HepG2 (cell line): ENCODE results near the gene OS9. TPM values are rescaled to one million over a fixed set of nuclear protein-coding genes. Genes with fewer than 3 reads are reported as not detected.

Source experiments
- CCAR2 ChIP-seq: fragments of 200-400 bp; formaldehyde crosslinking; optimal IDR thresholded peaks from 2 replicates; pipeline ENCODE3; 2018; ENCODE audit warnings: low read depth, mild to moderate bottlenecking, low read length, moderate library complexity
- KLF15 ChIP-seq: sonication (generic); formaldehyde crosslinking; IDR thresholded peaks from 2 replicates; pipeline ENCODE4 v1.8.1; 2023; ENCODE audit warnings: borderline replicate concordance, mild to moderate bottlenecking, inconsistent platforms, missing genetic modification reagents, mixed read lengths
- KMT2B ChIP-seq: IDR thresholded peaks from 2 replicates; pipeline ENCODE4 v1.6.1; 2016; ENCODE audit warnings: missing genetic modification reagents, missing compliant biosample characterization
- NBN ChIP-seq: fragments of 450-650 bp; conservative IDR thresholded peaks from 2 replicates; pipeline ENCODE4 v1.6.1; 2017
- NCOR1 ChIP-seq: fragments of 200-600 bp; sonication (generic); IDR thresholded peaks from 2 replicates; pipeline ENCODE4 v1.7.0; 2017; ENCODE audit warnings: antibody characterized with exemption, low read length, borderline replicate concordance
- NFYB ChIP-seq: sonication (generic); formaldehyde crosslinking; IDR thresholded peaks from 2 replicates; pipeline ENCODE4 v1.4.0; 2020; ENCODE audit warnings: missing genetic modification reagents
- POLR2A ChIP-seq, 2 experiments: IDR thresholded peaks; 2 replicates each; pipeline ENCODE4 v1.6.1; 2011; ENCODE audit warnings: low read depth in 2 of 2, low read length in 2 of 2, mild to moderate bottlenecking in 1 of 2, moderate library complexity in 1 of 2; ENCODE audit not compliant: insufficient read depth in 1 of 2
- TAF1 ChIP-seq: sonication (generic); formaldehyde crosslinking; IDR thresholded peaks from 2 replicates; pipeline ENCODE4 v1.4.0; 2020; ENCODE audit warnings: missing genetic modification reagents
- ZNF205 ChIP-seq: IDR thresholded peaks from 2 replicates; pipeline ENCODE4 v1.6.1; 2018; ENCODE audit warnings: missing biosample characterization, missing genetic modification reagents
- ZNF207 ChIP-seq: fragments of 450-650 bp; IDR thresholded peaks from 2 replicates; pipeline ENCODE4 v1.6.1; 2016; ENCODE audit warnings: antibody characterized with exemption, borderline replicate concordance
- ZNF263 ChIP-seq: sonication (generic); formaldehyde crosslinking; IDR thresholded peaks from 2 replicates; pipeline ENCODE4 v1.4.0; 2020; ENCODE audit warnings: missing genetic modification reagents
- ZNF567 ChIP-seq: sonication (generic); formaldehyde crosslinking; IDR thresholded peaks from 2 replicates; pipeline ENCODE4 v1.8.1; 2023; ENCODE audit warnings: mild to moderate bottlenecking, missing genetic modification reagents, borderline replicate concordance
- polyA plus RNA-seq, 8 experiments: library from polyadenylated mRNA; depleted of rRNA in 3 of 8; stranded (reverse) in 7 of 8; unstranded in 1 of 8; fragments of >200 nt; fragmentation: Illumina TruSeq in 4 of 8; extraction: Trizol in 4 of 8; gene quantifications; 2 replicates each; pipeline versions ENCODE4 v1.2.1 to v1.2.3, GENCODE V29; 2011 to 2016; ENCODE audit warnings: low read depth in 4 of 8, missing spikeins in 1 of 8, mixed read lengths in 1 of 8; ENCODE audit not compliant: insufficient read depth in 1 of 8
- total RNA-seq, 5 experiments: library from RNA; depleted of rRNA; stranded (reverse); fragments of >200 nt; fragmentation: Illumina TruSeq; extraction: Trizol; gene quantifications; 2 replicates each; pipeline ENCODE4 v1.2.3, GENCODE V29; 2016; ENCODE audit warnings: low read depth in 1 of 5
- TF ChIP-seq, protein P1 (sequence below): sonication (generic); formaldehyde crosslinking; IDR thresholded peaks from 2 replicates; pipeline ENCODE4 v1.5.1; 2020; ENCODE audit warnings: mild to moderate bottlenecking, missing genetic modification reagents, borderline replicate concordance
- TF ChIP-seq, protein P2 (sequence below): sonication (generic); formaldehyde crosslinking; IDR thresholded peaks from 2 replicates; pipeline ENCODE4 v1.4.0; 2020; ENCODE audit warnings: missing genetic modification reagents, low read depth, mild to moderate bottlenecking, borderline replicate concordance
- TF ChIP-seq, protein P3 (sequence below): IDR thresholded peaks from 2 replicates; pipeline ENCODE4 v1.6.1; 2016
- TF ChIP-seq, protein P4 (sequence below): sonication (generic); formaldehyde crosslinking; IDR thresholded peaks from 2 replicates; pipeline ENCODE4 v1.4.0; 2020; ENCODE audit warnings: mild to moderate bottlenecking, missing genetic modification reagents
- TF ChIP-seq, protein P5 (sequence below): IDR thresholded peaks from 2 replicates; pipeline ENCODE4 v1.6.1; 2016; ENCODE audit warnings: missing compliant biosample characterization, missing genetic modification reagents, borderline replicate concordance
- TF ChIP-seq, protein P6 (sequence below): IDR thresholded peaks from 2 replicates; pipeline ENCODE4 v1.6.1; 2018; ENCODE audit warnings: missing genetic modification reagents, mild to moderate bottlenecking, missing compliant biosample characterization

OS9 gene
- total and polyA plus RNA-seq, 2 of the 13 experiments (the other 11 are each of a cell fraction or from before 2014, with no cell fraction given): 156 to 206 TPM

DNA sequence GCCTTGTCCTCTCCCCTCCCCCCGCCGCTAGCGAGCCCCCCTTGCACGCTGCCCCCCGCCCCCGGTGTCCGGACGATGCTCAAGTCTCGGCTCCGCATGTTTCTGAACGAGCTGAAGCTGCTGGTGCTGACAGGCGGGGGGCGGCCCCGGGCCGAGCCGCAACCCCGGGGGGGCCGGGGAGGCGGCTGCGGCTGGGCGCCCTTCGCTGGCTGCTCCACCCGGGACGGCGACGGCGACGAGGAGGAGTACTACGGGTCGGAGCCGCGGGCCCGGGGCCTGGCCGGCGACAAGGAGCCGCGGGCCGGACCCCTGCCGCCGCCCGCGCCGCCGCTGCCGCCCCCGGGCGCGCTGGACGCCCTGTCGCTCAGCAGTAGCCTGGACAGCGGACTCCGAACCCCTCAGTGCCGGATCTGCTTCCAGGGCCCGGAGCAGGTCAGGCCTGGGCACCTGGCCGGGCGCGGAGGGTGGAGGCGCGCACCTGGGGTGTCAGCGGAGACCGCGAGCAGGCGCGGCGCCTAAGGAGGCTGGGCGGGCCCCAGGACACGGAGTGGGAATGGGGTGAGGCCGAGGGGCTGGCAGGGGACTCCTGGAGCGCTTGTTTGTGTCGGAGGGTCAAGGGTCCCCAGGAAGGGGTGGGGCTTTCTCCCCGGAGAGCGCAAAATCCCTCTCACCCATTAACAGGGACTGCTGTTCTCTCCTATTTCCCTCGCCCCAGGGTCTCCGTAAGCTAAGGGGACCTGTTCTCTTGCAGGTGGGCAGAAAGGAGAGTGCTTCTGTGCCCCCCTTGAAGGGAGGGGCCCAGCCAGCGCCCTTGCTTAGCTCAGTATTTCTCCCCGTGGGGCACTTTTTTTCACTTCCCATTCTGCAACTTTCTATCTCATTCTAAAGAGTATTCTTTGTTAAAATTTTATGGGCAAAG lies 61.8 kb downstream of the OS9 start (continued):
- TF ChIP-seq, protein P1, sequence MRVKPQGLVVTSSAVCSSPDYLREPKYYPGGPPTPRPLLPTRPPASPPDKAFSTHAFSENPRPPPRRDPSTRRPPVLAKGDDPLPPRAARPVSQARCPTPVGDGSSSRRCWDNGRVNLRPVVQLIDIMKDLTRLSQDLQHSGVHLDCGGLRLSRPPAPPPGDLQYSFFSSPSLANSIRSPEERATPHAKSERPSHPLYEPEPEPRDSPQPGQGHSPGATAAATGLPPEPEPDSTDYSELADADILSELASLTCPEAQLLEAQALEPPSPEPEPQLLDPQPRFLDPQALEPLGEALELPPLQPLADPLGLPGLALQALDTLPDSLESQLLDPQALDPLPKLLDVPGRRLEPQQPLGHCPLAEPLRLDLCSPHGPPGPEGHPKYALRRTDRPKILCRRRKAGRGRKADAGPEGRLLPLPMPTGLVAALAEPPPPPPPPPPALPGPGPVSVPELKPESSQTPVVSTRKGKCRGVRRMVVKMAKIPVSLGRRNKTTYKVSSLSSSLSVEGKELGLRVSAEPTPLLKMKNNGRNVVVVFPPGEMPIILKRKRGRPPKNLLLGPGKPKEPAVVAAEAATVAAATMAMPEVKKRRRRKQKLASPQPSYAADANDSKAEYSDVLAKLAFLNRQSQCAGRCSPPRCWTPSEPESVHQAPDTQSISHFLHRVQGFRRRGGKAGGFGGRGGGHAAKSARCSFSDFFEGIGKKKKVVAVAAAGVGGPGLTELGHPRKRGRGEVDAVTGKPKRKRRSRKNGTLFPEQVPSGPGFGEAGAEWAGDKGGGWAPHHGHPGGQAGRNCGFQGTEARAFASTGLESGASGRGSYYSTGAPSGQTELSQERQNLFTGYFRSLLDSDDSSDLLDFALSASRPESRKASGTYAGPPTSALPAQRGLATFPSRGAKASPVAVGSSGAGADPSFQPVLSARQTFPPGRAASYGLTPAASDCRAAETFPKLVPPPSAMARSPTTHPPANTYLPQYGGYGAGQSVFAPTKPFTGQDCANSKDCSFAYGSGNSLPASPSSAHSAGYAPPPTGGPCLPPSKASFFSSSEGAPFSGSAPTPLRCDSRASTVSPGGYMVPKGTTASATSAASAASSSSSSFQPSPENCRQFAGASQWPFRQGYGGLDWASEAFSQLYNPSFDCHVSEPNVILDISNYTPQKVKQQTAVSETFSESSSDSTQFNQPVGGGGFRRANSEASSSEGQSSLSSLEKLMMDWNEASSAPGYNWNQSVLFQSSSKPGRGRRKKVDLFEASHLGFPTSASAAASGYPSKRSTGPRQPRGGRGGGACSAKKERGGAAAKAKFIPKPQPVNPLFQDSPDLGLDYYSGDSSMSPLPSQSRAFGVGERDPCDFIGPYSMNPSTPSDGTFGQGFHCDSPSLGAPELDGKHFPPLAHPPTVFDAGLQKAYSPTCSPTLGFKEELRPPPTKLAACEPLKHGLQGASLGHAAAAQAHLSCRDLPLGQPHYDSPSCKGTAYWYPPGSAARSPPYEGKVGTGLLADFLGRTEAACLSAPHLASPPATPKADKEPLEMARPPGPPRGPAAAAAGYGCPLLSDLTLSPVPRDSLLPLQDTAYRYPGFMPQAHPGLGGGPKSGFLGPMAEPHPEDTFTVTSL (CRISPR knock-in tag): no peak
- TF ChIP-seq TAF1 (CRISPR knock-in tag): peak; percentile 69; the same call in 1 of the 2 replicates
- TF ChIP-seq NCOR1: no peak
- TF ChIP-seq, protein P2, sequence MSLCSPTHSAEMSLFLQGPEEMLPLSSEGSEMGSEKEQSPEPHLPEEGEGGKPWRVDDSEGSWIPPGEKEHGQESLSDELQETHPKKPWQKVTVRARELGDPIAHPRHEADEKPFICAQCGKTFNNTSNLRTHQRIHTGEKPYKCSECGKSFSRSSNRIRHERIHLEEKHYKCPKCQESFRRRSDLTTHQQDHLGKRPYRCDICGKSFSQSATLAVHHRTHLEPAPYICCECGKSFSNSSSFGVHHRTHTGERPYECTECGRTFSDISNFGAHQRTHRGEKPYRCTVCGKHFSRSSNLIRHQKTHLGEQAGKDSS: 0 out of 2 replicates have a peak, but pooled peaks have one; percentile 33
- peak; percentile 70; the same call in 1 of the 2 replicates for TF ChIP-seq ZNF205 (CRISPR knock-in tag)
- TF ChIP-seq, protein P3, sequence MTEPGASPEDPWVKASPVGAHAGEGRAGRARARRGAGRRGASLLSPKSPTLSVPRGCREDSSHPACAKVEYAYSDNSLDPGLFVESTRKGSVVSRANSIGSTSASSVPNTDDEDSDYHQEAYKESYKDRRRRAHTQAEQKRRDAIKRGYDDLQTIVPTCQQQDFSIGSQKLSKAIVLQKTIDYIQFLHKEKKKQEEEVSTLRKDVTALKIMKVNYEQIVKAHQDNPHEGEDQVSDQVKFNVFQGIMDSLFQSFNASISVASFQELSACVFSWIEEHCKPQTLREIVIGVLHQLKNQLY (CRISPR knock-in tag): no peak
- TF ChIP-seq NBN: no peak
- TF ChIP-seq POLR2A (IDR thresholded peaks at IDR 0.05; ENCODE audit: insufficient read depth in 1 of 2, low read depth in 2 of 2, low read length in 2 of 2): peak in 1 of 2 experiments; percentile 84; a peak in 2 of 4 replicates
- TF ChIP-seq, protein P4, sequence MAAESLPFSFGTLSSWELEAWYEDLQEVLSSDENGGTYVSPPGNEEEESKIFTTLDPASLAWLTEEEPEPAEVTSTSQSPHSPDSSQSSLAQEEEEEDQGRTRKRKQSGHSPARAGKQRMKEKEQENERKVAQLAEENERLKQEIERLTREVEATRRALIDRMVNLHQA: no peak
- TF ChIP-seq, protein P5, sequence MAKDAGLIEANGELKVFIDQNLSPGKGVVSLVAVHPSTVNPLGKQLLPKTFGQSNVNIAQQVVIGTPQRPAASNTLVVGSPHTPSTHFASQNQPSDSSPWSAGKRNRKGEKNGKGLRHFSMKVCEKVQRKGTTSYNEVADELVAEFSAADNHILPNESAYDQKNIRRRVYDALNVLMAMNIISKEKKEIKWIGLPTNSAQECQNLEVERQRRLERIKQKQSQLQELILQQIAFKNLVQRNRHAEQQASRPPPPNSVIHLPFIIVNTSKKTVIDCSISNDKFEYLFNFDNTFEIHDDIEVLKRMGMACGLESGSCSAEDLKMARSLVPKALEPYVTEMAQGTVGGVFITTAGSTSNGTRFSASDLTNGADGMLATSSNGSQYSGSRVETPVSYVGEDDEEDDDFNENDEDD: no peak; the same call in 1 of the 2 replicates
- no peak for TF ChIP-seq CCAR2
- no peak for TF ChIP-seq ZNF567 (CRISPR knock-in tag)
- TF ChIP-seq NFYB (CRISPR knock-in tag): no peak
- TF ChIP-seq ZNF263 (CRISPR knock-in tag): no peak
- TF ChIP-seq KLF15 (CRISPR knock-in tag): no peak
- no peak for TF ChIP-seq ZNF207
- TF ChIP-seq, protein P6, sequence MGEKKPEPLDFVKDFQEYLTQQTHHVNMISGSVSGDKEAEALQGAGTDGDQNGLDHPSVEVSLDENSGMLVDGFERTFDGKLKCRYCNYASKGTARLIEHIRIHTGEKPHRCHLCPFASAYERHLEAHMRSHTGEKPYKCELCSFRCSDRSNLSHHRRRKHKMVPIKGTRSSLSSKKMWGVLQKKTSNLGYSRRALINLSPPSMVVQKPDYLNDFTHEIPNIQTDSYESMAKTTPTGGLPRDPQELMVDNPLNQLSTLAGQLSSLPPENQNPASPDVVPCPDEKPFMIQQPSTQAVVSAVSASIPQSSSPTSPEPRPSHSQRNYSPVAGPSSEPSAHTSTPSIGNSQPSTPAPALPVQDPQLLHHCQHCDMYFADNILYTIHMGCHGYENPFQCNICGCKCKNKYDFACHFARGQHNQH (CRISPR knock-in tag): peak; percentile 60
- TF ChIP-seq KMT2B (CRISPR knock-in tag): no peak
